GM23338 (cell line): ENCODE data around the gene CASK. TPM values are rescaled to one million over a fixed set of nuclear protein-coding genes. Genes with fewer than 3 reads are reported as not detected.
A peak's percentile ranks its signal among the peaks of the same experiment; 100 is the strongest.

Source experiments
- ATAC-seq: fragments of 200-7000 bp; cut with Tn5 transposase; 3 replicates; pipeline ENCODE4 v1.9.1; 2020
- DNase-seq: peaks from one replicate; pipeline ENCODE4 v3.0.0-alpha.2; 2015; ENCODE audit warnings: low spot score
- H2AFZ ChIP-seq: fragments of 200-600 bp; sonication (generic); 2 replicates; pipeline ENCODE4 v1.8.0; 2016; ENCODE audit warnings: antibody characterized with exemption, mild to moderate bottlenecking, moderate library complexity
- H3F3A ChIP-seq: fragments of 200-600 bp; sonication (generic); replicated peaks from 2 replicates; pipeline ENCODE4 v1.8.0; 2017; ENCODE audit warnings: antibody characterized with exemption, mixed run types, low read depth
- H3K27ac ChIP-seq: fragments of 200-600 bp; sonication (generic); 2 replicates; pipeline ENCODE4 v1.6.1; 2016; ENCODE audit warnings: low read depth
- H3K27me3 ChIP-seq: fragments of 200-600 bp; sonication (generic); 2 replicates; pipeline ENCODE4 v1.8.0; 2016; ENCODE audit warnings: mild to moderate bottlenecking, mixed run types, moderate library complexity; ENCODE audit not compliant: insufficient read depth
- H3K36me3 ChIP-seq: fragments of 200-600 bp; sonication (generic); 2 replicates; pipeline ENCODE4 v1.8.0; 2016; ENCODE audit warnings: mild to moderate bottlenecking; ENCODE audit not compliant: insufficient read depth
- H3K4me1 ChIP-seq: fragments of 200-600 bp; sonication (generic); 2 replicates; pipeline ENCODE4 v1.8.0; 2016; ENCODE audit warnings: mild to moderate bottlenecking, moderate library complexity; ENCODE audit not compliant: insufficient read depth
- H3K4me2 ChIP-seq: fragments of 200-600 bp; sonication (generic); 2 replicates; pipeline ENCODE4 v1.7.1; 2017; ENCODE audit warnings: mixed run types
- H3K4me3 ChIP-seq: fragments of 200-600 bp; sonication (generic); 2 replicates; pipeline ENCODE4 v1.6.1; 2016; ENCODE audit warnings: mixed run types
- H3K79me2 ChIP-seq: fragments of 200-600 bp; sonication (generic); replicated peaks from 2 replicates; pipeline ENCODE4 v1.8.0; 2017; ENCODE audit warnings: mild to moderate bottlenecking; ENCODE audit not compliant: insufficient read depth
- H3K9me2 ChIP-seq: fragments of 200-600 bp; sonication (generic); 2 replicates; pipeline ENCODE4 v1.8.0; 2017; ENCODE audit not compliant: insufficient read depth
- H4K20me1 ChIP-seq: fragments of 200-600 bp; sonication (generic); replicated peaks from 2 replicates; pipeline ENCODE4 v1.8.0; 2017; ENCODE audit warnings: mild to moderate bottlenecking; ENCODE audit not compliant: insufficient read depth
- H3K27ac Mint-ChIP-seq: 2 replicates; pipeline ENCODE4 v1.8.0; 2020; ENCODE audit warnings: inconsistent platforms, mild to moderate bottlenecking, moderate library complexity, mixed read lengths
- H3K27me3 Mint-ChIP-seq: 3 replicates; pipeline ENCODE4 v1.8.0; 2022; ENCODE audit warnings: low read depth, mild to moderate bottlenecking, moderate library complexity, mixed read lengths, inconsistent platforms; ENCODE audit not compliant: insufficient read depth, poor library complexity
- H3K36me3 Mint-ChIP-seq: 3 replicates; pipeline ENCODE4 v1.8.0; 2021; ENCODE audit warnings: low read depth, mild to moderate bottlenecking, inconsistent platforms, moderate library complexity, mixed read lengths
- H3K4me1 Mint-ChIP-seq: 3 replicates; pipeline ENCODE4 v1.8.0; 2020; ENCODE audit warnings: mild to moderate bottlenecking, inconsistent platforms, mixed read lengths
- H3K4me3 Mint-ChIP-seq: 3 replicates; pipeline ENCODE4 v1.8.0; 2021; ENCODE audit warnings: moderate library complexity, mild to moderate bottlenecking, inconsistent platforms, mixed read lengths
- H3K9me3 Mint-ChIP-seq: 3 replicates; pipeline ENCODE4 v1.8.0; 2020; ENCODE audit warnings: moderate library complexity, mild to moderate bottlenecking, inconsistent platforms, mixed read lengths
- CREB1 ChIP-seq: fragments of 250-450 bp; sonication (Bioruptor Pico); IDR thresholded peaks from 2 replicates; pipeline ENCODE4 v1.5.0; 2020; ENCODE audit warnings: low read depth, mild to moderate bottlenecking, moderate library complexity
- CTCF ChIP-seq, 2 experiments: fragments of 200-600 bp in 1 of 2; sonication (generic) in 1 of 2; conservative IDR thresholded peaks; 2 replicates each; pipeline versions ENCODE4 v1.5.1 to v1.6.1; 2016 to 2017; ENCODE audit warnings: antibody characterized with exemption in 2 of 2, low read depth in 2 of 2, mild to moderate bottlenecking in 2 of 2, moderate library complexity in 1 of 2
- ETS1 ChIP-seq: IDR thresholded peaks from 2 replicates; pipeline ENCODE4 v1.6.1; 2016; ENCODE audit warnings: antibody characterized with exemption
- EZH2 ChIP-seq: fragments of 200-600 bp; sonication (generic); IDR thresholded peaks from one replicate; pipeline ENCODE4 v1.8.0; 2017; ENCODE audit warnings: antibody characterized with exemption, mild to moderate bottlenecking, low read depth; ENCODE audit not compliant: unreplicated experiment
- EZH2phosphoT487 ChIP-seq: fragments of 200-600 bp; sonication (generic); IDR thresholded peaks from one replicate; pipeline ENCODE4 v1.8.1; 2018; ENCODE audit warnings: antibody characterized with exemption; ENCODE audit not compliant: unreplicated experiment
- JUNB ChIP-seq: IDR thresholded peaks from one replicate; pipeline ENCODE4 v1.6.1; 2016; ENCODE audit warnings: antibody characterized with exemption; ENCODE audit not compliant: unreplicated experiment
- POLR2AphosphoS5 ChIP-seq: IDR thresholded peaks from 2 replicates; pipeline ENCODE4 v1.6.1; 2016; ENCODE audit warnings: antibody characterized with exemption, low read depth
- REST ChIP-seq: IDR thresholded peaks from one replicate; pipeline ENCODE4 v1.6.1; 2018; ENCODE audit warnings: antibody characterized with exemption; ENCODE audit not compliant: unreplicated experiment
- ZNF114 ChIP-seq: fragments of 250-450 bp; sonication (Bioruptor Pico); IDR thresholded peaks from 2 replicates; pipeline ENCODE4 v1.5.0; 2020; ENCODE audit warnings: mild to moderate bottlenecking, moderate library complexity
- ZNF331 ChIP-seq: fragments of 250-450 bp; sonication (Bioruptor Pico); IDR thresholded peaks from 2 replicates; pipeline ENCODE4 v1.5.0; 2020; ENCODE audit warnings: low read depth, mild to moderate bottlenecking, moderate library complexity
- polyA plus RNA-seq: library from polyadenylated mRNA; unstranded; fragments of >200 nt; fragmentation: Nextera tagmentation; extraction: Ambion mirVana; gene quantifications from 2 replicates; pipeline ENCODE4 v1.2.1, GENCODE V29; 2016
- total RNA-seq: library from RNA; depleted of rRNA; stranded (reverse); fragments of >200 nt; shearing (Covaris generic); gene quantifications from 2 replicates; pipeline ENCODE4 v1.2.3, GENCODE V29; 2014

CASK gene
- total and polyA plus RNA-seq, 2 experiments from 2014 or later, result 15.3 to 44.4 TPM

GRCh38 chrX:41921492-41922430 is 1.6 kb downstream of the CASK start:
- Histone ChIP-seq H3K79me2 (peaks cover 59% of the 10 kb centered on the region), H3K9me2 (no peaks in the 10 kb centered on the region), H2AFZ (no peak overlapping the region), H3K4me2 (peak overlapping the region; percentile 87), H3K27ac (no peak overlapping the region), H4K20me1 (no peaks in the 10 kb centered on the region; the same call in 1 of the 2 replicates), H3K36me3 (no peaks in the 10 kb centered on the region), H3K4me1 (peaks cover 8% of the 10 kb centered on the region), H3K27me3 (no peaks in the 10 kb centered on the region), H3K4me3 (peak overlapping the region; percentile 77), H3F3A (no peaks in the 10 kb centered on the region)
- ATAC-seq (no peak), DNase-seq (no peak)
- no peak for TF ChIP-seq REST
- no peak for TF ChIP-seq EZH2phosphoT487
- no peak for TF ChIP-seq CREB1 (CRISPR knock-in tag)
- no peak for TF ChIP-seq ZNF114 (CRISPR knock-in tag)
- TF ChIP-seq CTCF (conservative IDR thresholded peaks at IDR 0.05; ENCODE audit: low read depth in 2 of 2), result no peak
- H3K9me3 Mint-ChIP-seq, result no peaks in the 10 kb centered on the region
- no peaks in the 10 kb centered on the region for H3K27me3 Mint-ChIP-seq
- peak overlapping the region; percentile 96 for H3K4me3 Mint-ChIP-seq
- H3K4me1 Mint-ChIP-seq, result peaks cover 25% of the 10 kb centered on the region
- H3K27ac Mint-ChIP-seq, result peak overlapping the region; percentile 95
- no peaks in the 10 kb centered on the region; the same call in 2 of the 3 replicates for H3K36me3 Mint-ChIP-seq

GRCh38 chrX:41919870-41920269 is 3.5 kb downstream of the CASK start:
- Histone ChIP-seq H3K27ac (no peak overlapping the region), H3K4me1 (peaks cover 8% of the 10 kb centered on the region), H3K9me2 (no peaks in the 10 kb centered on the region), H3K36me3 (no peaks in the 10 kb centered on the region), H3K4me3 (no peak overlapping the region), H3K4me2 (no peak overlapping the region), H3F3A (no peaks in the 10 kb centered on the region), H3K79me2 (peaks cover 78% of the 10 kb centered on the region), H2AFZ (no peak overlapping the region), H4K20me1 (no peaks in the 10 kb centered on the region; the same call in 1 of the 2 replicates), H3K27me3 (no peaks in the 10 kb centered on the region)
- Mint-ChIP-seq H3K36me3 (no peaks in the 10 kb centered on the region; the same call in 2 of the 3 replicates), H3K27me3 (no peaks in the 10 kb centered on the region), H3K4me1 (peaks cover 27% of the 10 kb centered on the region; the same call in 2 of the 3 replicates), H3K4me3 (no peak overlapping the region), H3K27ac (no peak overlapping the region), H3K9me3 (no peaks in the 10 kb centered on the region)
- DNase-seq (no peak), ATAC-seq (no peak)
- TF ChIP-seq JUNB, result no peak
- no peak for TF ChIP-seq ZNF331 (CRISPR knock-in tag)
- TF ChIP-seq ETS1, result no peak
- TF ChIP-seq REST, result no peak
- TF ChIP-seq POLR2AphosphoS5, result no peak
- TF ChIP-seq ZNF114 (CRISPR knock-in tag), result no peak
- no peak for TF ChIP-seq EZH2
- TF ChIP-seq EZH2phosphoT487, result no peak
